ENCODE results near the gene ABCA8.

DNA sequence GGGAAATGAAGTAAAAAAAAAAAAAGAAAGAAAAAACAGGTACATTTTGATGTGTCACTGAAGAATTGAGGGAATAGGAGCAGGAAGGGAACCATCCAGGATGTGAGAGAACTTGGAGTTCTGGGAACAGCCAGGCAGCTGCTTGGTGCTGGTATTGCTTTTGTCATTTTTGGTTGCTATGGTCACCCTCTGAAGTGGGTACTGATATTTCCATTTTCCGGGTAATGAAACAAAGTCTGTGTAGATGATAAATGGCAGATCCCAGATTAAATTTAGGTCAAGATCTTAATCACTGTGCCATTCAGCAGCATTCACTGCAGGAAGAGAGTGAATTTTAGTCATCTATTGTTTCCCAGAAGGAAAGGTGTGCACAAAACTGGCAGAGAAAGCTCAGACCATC, 93.6 kb downstream of the ABCA8 start:
- TF ChIP-seq, protein P1, sequence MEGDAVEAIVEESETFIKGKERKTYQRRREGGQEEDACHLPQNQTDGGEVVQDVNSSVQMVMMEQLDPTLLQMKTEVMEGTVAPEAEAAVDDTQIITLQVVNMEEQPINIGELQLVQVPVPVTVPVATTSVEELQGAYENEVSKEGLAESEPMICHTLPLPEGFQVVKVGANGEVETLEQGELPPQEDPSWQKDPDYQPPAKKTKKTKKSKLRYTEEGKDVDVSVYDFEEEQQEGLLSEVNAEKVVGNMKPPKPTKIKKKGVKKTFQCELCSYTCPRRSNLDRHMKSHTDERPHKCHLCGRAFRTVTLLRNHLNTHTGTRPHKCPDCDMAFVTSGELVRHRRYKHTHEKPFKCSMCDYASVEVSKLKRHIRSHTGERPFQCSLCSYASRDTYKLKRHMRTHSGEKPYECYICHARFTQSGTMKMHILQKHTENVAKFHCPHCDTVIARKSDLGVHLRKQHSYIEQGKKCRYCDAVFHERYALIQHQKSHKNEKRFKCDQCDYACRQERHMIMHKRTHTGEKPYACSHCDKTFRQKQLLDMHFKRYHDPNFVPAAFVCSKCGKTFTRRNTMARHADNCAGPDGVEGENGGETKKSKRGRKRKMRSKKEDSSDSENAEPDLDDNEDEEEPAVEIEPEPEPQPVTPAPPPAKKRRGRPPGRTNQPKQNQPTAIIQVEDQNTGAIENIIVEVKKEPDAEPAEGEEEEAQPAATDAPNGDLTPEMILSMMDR (IDR thresholded peaks at IDR 0.05), result no peak
- TF ChIP-seq EP300 (IDR thresholded peaks at IDR 0.05) (peak in 1 of 2 donors; percentile 14), POLR2A (IDR thresholded peaks at IDR 0.05) (no peak)
